Measurements from ENCODE around the gene FHL3. TPM values are rescaled to one million over a fixed set of nuclear protein-coding genes. Genes with fewer than 3 reads are reported as not detected.
A peak's percentile ranks its signal among the peaks of the same experiment; 100 is the strongest.

Gene FHL3
- total and polyA plus RNA-seq, 10 donors = 8.6 to 39.9 (median 16.3) TPM

DNA sequence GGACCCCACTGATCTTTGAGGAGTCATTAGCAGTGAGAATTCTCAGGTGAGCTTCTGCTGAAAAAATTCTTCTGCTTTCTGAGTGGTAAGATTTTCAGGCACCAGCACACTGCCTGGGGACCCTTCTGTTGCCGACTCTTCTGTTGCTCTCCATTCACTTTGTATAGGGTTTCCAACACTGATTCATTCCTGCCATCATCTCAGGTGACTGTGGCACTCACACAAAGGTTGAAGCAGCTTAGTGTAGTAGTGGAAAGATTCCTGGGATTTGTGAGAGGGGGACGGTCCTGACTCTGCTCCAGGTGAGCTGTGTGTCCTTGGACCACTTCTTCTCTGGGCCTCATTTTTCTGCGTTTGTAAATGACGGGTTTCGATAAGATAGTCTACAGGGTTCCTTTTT is 16.7 kb upstream of the FHL3 start:
- WGBS, 5 donors = 93 to 98% (median 97%) methylated on average over 5 of the region's 5 CpGs
- intact Hi-C loops (cut with DNase I; ENCODE audit: low total_unique reads) = loop anchor here (10.0 kb wide), 1 partner anchor 793 kb away; no protein-coding TSS in a partner anchor
- no peak for DNase-seq

DNA sequence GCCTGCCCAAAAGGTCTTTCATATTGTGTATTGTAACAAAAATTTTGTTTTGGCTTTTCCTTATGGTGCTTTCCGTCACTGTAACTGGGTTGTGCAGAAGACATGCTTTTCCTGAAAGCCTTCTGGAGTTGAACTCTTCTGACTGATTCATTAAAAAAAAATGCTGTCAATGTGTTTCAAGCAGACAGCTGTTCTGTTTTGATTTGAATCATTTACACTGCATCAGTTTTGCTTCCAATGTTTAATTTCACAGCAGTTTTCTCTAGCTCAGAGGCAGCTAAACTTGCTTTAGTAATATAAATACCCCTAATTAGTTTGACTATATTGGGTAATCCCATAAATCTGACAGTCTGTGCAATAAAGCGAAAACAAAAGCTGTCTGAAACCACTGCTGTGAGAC is 15.1 kb upstream of the FHL3 start:
- Histone ChIP-seq H3K9me3 (no peaks in the 10 kb centered on the region), H3K36me3 (peaks cover 11 to 100% (median 86%) of the 10 kb centered on the region in 6 donors), H3K27me3 (replicated peaks in 1 of 7) (no peaks in the 10 kb centered on the region), H3K27ac (no peak overlapping the region), H3K4me3 (no peak overlapping the region), H3K4me1 (peaks cover under 1 to 23% (median 10%) of the 10 kb centered on the region in 6 donors)
- 81 to 95% (median 88%) methylated on average over 2 of the region's 2 CpGs for WGBS, 5 donors
- DNase-seq = no peak
- intact Hi-C loops (cut with DNase I; ENCODE audit: low total_unique reads) = loop anchor here (10.0 kb wide), 1 partner anchor 794 kb away; no protein-coding TSS in a partner anchor
- no peak for TF ChIP-seq POLR2AphosphoS5 (IDR thresholded peaks at IDR 0.05)
- TF ChIP-seq, protein P1, sequence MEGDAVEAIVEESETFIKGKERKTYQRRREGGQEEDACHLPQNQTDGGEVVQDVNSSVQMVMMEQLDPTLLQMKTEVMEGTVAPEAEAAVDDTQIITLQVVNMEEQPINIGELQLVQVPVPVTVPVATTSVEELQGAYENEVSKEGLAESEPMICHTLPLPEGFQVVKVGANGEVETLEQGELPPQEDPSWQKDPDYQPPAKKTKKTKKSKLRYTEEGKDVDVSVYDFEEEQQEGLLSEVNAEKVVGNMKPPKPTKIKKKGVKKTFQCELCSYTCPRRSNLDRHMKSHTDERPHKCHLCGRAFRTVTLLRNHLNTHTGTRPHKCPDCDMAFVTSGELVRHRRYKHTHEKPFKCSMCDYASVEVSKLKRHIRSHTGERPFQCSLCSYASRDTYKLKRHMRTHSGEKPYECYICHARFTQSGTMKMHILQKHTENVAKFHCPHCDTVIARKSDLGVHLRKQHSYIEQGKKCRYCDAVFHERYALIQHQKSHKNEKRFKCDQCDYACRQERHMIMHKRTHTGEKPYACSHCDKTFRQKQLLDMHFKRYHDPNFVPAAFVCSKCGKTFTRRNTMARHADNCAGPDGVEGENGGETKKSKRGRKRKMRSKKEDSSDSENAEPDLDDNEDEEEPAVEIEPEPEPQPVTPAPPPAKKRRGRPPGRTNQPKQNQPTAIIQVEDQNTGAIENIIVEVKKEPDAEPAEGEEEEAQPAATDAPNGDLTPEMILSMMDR (IDR thresholded peaks at IDR 0.05 in 8 of 11, conservative IDR thresholded peaks at IDR 0.05 in 3 of 11) = no peak
- TF ChIP-seq POLR2A (IDR thresholded peaks at IDR 0.05) = no peak

More for the DNA sequence above, 16.7 kb upstream of the FHL3 start:
- Histone ChIP-seq H3K27ac (no peak overlapping the region), H3K4me3 (no peak overlapping the region), H3K4me1 (peaks cover 0 to 22% (median 9%) of the 10 kb centered on the region in 6 donors), H3K36me3 (peaks cover 11 to 95% (median 86%) of the 10 kb centered on the region in 6 donors), H3K27me3 (replicated peaks in 1 of 7) (no peaks in the 10 kb centered on the region), H3K9me3 (no peaks in the 10 kb centered on the region)
- TF ChIP-seq, protein P1 (IDR thresholded peaks at IDR 0.05 in 8 of 11, conservative IDR thresholded peaks at IDR 0.05 in 3 of 11) = no peak
- TF ChIP-seq POLR2AphosphoS5 (IDR thresholded peaks at IDR 0.05) (no peak), POLR2A (IDR thresholded peaks at IDR 0.05) (no peak)

DNA sequence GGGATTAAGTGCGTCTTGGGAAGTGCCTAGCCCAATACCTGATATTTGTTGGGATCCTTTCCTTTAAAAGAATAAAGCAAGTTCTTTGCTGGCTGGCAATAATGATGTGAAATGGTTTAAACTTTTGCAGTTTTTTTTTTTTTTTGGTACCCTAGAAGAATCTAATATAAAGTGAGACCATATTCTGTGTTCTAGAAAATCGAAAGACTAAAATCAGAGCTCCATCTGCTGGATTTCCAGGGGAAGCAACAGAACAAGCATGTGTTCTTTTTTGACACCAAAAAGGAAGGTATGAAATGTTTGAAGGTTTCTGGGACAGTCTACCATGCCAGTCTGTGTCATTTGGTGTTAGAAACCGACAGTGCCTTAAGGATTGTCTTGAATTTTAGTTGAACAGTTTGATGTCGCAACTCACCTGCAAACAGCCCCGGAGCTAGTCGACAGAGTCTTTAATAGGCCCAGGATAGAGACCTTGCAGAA is 13.6 kb upstream of the FHL3 start:
- no peak for TF ChIP-seq POLR2AphosphoS5 (IDR thresholded peaks at IDR 0.05)
- TF ChIP-seq, protein P1 (IDR thresholded peaks at IDR 0.05 in 8 of 11, conservative IDR thresholded peaks at IDR 0.05 in 3 of 11) = peak in 10 of 11 experiments; percentile 14 to 52 (median 44)
- peaks cover 6 to 97% (median 73%) of the 10 kb centered on the region in 6 donors for H3K36me3 ChIP-seq

DNA sequence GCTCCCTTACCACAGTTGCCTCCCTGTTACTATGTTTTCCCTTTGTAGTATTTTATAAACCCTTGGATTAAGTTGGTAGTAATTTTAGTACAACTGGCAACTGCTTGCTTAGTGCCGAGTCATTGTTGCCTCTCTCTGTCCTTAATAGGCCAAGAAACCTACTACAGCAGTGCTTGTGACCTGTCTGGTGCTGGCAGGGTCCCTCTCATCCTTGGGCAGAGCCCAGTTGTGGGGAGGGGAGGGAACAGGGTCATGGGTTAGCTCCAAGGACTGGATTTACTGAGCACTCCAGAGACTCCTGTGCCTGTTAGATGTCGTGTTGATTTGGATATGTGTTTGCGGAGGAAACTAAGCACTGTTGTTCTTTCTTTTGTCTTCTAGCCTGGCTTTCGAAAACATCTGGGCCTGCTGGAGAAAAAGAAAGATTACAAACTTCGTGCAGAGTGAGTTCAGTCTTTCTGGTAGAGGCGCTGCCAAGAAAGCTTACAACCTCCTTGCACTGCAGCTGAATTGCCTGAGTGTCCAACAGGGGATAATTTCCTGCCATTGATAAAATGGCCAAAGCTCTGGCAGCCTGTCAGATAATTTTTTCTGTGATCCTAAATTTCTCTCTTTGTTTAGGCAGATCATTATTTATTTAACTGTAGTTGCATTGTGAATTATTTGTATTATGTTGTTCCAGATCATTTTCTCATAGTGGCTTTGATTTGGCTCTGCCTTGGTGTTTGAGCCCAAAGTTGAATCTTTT is 10.8 kb upstream of the FHL3 start:
- Histone ChIP-seq H3K27me3 (replicated peaks in 1 of 7) (no peaks in the 10 kb centered on the region), H3K9me3 (peaks cover 0 to 5% (median 0%) of the 10 kb centered on the region in 8 donors), H3K4me1 (peaks cover 24 to 61% (median 43%) of the 10 kb centered on the region in 6 donors), H3K4me3 (no peak overlapping the region), H3K36me3 (peaks cover 0 to 69% (median 47%) of the 10 kb centered on the region in 6 donors), H3K27ac (peak overlapping the region in 2 of 8 donors; percentile 9 to 43)
- 69 to 76% (median 76%) methylated on average over 6 of the region's 6 CpGs for WGBS, 5 donors
- intact Hi-C loops (cut with DNase I; ENCODE audit: low total_unique reads) = no loop called here
- TF ChIP-seq, protein P1 (IDR thresholded peaks at IDR 0.05 in 8 of 11, conservative IDR thresholded peaks at IDR 0.05 in 3 of 11) = no peak
- no peak for TF ChIP-seq POLR2AphosphoS5 (IDR thresholded peaks at IDR 0.05)
- no peak for TF ChIP-seq POLR2A (IDR thresholded peaks at IDR 0.05)
- DNase-seq = no peak

More for the DNA sequence above, 13.6 kb upstream of the FHL3 start:
- Histone ChIP-seq H3K4me1 (peaks cover 16 to 38% (median 25%) of the 10 kb centered on the region in 6 donors), H3K9me3 (no peaks in the 10 kb centered on the region), H3K27ac (no peak overlapping the region), H3K4me3 (no peak overlapping the region), H3K27me3 (replicated peaks in 1 of 7) (no peaks in the 10 kb centered on the region)
- intact Hi-C loops (cut with DNase I; ENCODE audit: low total_unique reads) = no loop called here
- 70 to 77% (median 74%) methylated on average over 6 of the region's 6 CpGs for WGBS, 5 donors
- no peak for DNase-seq

Data from spleen (tissue), 11 donors.